Measurements from ENCODE around the gene MSH4. TPM values are rescaled to one million over a fixed set of nuclear protein-coding genes. Genes with fewer than 3 reads are reported as not detected.
"Not testable (repeated sequence)": the region's sequence is repeated elsewhere in the genome, so short reads cannot be mapped to it uniquely, and the experiment has no call there.

The MSH4 gene
- total RNA-seq, 3 donors from 2014 or later (not counting 1 experiment from before 2014, with no cell fraction given), result 0.45 to 0.61 (median 0.52) TPM

DNA sequence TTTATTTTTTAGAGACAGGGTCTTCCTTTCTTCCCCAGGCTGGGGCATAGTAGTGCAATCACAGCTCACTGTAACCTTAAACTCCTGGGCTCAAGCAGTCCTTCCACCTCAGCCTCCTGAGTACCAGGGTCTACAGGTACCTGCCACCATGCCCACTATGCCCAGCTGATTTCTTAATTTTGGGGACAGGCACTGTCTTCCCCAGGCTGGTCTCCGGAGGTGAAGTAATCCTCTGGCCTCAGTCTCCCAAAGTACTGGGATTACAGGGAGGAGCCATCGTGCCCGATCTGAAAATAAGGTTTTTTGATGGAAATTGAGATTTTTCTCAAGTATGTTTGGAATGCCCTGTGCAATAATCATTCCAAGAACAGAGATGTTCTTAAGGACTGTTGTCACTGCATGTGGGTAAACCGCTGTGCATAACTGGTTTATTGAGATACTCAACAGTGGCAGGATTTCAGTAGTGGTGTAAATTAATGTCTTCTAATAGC is 934 bp upstream of the MSH4 start:
- ATAC-seq, result no peak
- TF ChIP-seq, protein P1, sequence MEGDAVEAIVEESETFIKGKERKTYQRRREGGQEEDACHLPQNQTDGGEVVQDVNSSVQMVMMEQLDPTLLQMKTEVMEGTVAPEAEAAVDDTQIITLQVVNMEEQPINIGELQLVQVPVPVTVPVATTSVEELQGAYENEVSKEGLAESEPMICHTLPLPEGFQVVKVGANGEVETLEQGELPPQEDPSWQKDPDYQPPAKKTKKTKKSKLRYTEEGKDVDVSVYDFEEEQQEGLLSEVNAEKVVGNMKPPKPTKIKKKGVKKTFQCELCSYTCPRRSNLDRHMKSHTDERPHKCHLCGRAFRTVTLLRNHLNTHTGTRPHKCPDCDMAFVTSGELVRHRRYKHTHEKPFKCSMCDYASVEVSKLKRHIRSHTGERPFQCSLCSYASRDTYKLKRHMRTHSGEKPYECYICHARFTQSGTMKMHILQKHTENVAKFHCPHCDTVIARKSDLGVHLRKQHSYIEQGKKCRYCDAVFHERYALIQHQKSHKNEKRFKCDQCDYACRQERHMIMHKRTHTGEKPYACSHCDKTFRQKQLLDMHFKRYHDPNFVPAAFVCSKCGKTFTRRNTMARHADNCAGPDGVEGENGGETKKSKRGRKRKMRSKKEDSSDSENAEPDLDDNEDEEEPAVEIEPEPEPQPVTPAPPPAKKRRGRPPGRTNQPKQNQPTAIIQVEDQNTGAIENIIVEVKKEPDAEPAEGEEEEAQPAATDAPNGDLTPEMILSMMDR (IDR thresholded peaks at IDR 0.05), result no peak
- Mint-ChIP-seq H3K9me3 (no peaks in the 10 kb centered on the region), H3K27ac (no peak overlapping the region), H3K4me1 (peaks cover 21 to 33% of the 10 kb centered on the region in 2 donors), H3K36me3 (peaks cover 24% of the 10 kb centered on the region), H3K4me3 (no peak overlapping the region), H3K27me3 (ENCODE audit: low read depth in 2 of 2) (no peaks in the 10 kb centered on the region)
- no peak overlapping the region for H3K27ac ChIP-seq (ENCODE audit: low read length)
- DNase-seq, result no peak
- H3K4me1 ChIP-seq (ENCODE audit: control insufficient read depth, insufficient read depth, low read length), result peaks cover 1% of the 10 kb centered on the region
- WGBS (ENCODE audit: insufficient coverage), result 97% methylated on average over 4 of the region's 4 CpGs
- intact Hi-C loops (cut with micrococcal nuclease), result no loop called here
- H3K9me3 ChIP-seq (ENCODE audit: control insufficient read depth, insufficient read depth, low read length), result no peaks in the 10 kb centered on the region
- no peak overlapping the region for H3K4me3 ChIP-seq (ENCODE audit: low read length)
- no peaks in the 10 kb centered on the region for H3K27me3 ChIP-seq (ENCODE audit: control insufficient read depth, insufficient read depth, low read length)
- H3K36me3 ChIP-seq (ENCODE audit: control insufficient read depth, insufficient read depth, low read length), result peaks cover 65% of the 10 kb centered on the region

GRCh38 chr1:75797273-75797588 is 549 bp downstream of the MSH4 start:
- no peak for DNase-seq
- no peak overlapping the region for H3K4me3 Mint-ChIP-seq
- H3K27ac Mint-ChIP-seq, result no peak overlapping the region
- H3K4me1 Mint-ChIP-seq, result peaks cover 8 to 22% of the 10 kb centered on the region in 2 donors
- Histone ChIP-seq H3K27me3 (ENCODE audit: control insufficient read depth, insufficient read depth, low read length) (no peaks in the 10 kb centered on the region), H3K4me3 (ENCODE audit: low read length) (no peak overlapping the region), H3K36me3 (ENCODE audit: control insufficient read depth, insufficient read depth, low read length) (peaks cover 51% of the 10 kb centered on the region), H3K9me3 (ENCODE audit: control insufficient read depth, insufficient read depth, low read length) (no peaks in the 10 kb centered on the region), H3K27ac (ENCODE audit: low read length) (no peak overlapping the region), H3K4me1 (ENCODE audit: control insufficient read depth, insufficient read depth, low read length) (no peaks in the 10 kb centered on the region)
- intact Hi-C loops (cut with micrococcal nuclease), result no loop called here
- ATAC-seq, result no peak
- H3K9me3 Mint-ChIP-seq, result no peaks in the 10 kb centered on the region
- TF ChIP-seq, protein P1 (IDR thresholded peaks at IDR 0.05), result no peak
- H3K27me3 Mint-ChIP-seq (ENCODE audit: low read depth in 2 of 2), result no peaks in the 10 kb centered on the region
- H3K36me3 Mint-ChIP-seq, result peaks cover 9% of the 10 kb centered on the region
- WGBS (ENCODE audit: insufficient coverage), result 74% methylated on average over 6 of the region's 6 CpGs

- Mint-ChIP-seq H3K4me1 (peaks cover 5 to 22% of the 10 kb centered on the region in 2 donors), H3K4me3 (no peak overlapping the region), H3K36me3 (peaks cover 9% of the 10 kb centered on the region), H3K27ac (peak overlapping the region in 1 of 2 donors; percentile 54), H3K27me3 (ENCODE audit: low read depth in 2 of 2) (no peaks in the 10 kb centered on the region), H3K9me3 (no peaks in the 10 kb centered on the region)
- TF ChIP-seq, protein P1 (IDR thresholded peaks at IDR 0.05), result no peak
- Histone ChIP-seq H3K4me3 (ENCODE audit: low read length) (no peak overlapping the region), H3K27ac (ENCODE audit: low read length) (no peak overlapping the region), H3K9me3 (ENCODE audit: control insufficient read depth, insufficient read depth, low read length) (no peaks in the 10 kb centered on the region), H3K36me3 (ENCODE audit: control insufficient read depth, insufficient read depth, low read length) (peaks cover 46% of the 10 kb centered on the region), H3K27me3 (ENCODE audit: control insufficient read depth, insufficient read depth, low read length) (no peaks in the 10 kb centered on the region), H3K4me1 (ENCODE audit: control insufficient read depth, insufficient read depth, low read length) (no peaks in the 10 kb centered on the region)
- ATAC-seq (no peak), DNase-seq (no peak)
- 95% methylated on average over 10 of the region's 13 CpGs for WGBS (ENCODE audit: insufficient coverage)
- intact Hi-C loops (cut with micrococcal nuclease), result no loop called here
These were observed 1.0 kb downstream of the MSH4 start for GRCh38 chr1:75797606-75798216.

DNA sequence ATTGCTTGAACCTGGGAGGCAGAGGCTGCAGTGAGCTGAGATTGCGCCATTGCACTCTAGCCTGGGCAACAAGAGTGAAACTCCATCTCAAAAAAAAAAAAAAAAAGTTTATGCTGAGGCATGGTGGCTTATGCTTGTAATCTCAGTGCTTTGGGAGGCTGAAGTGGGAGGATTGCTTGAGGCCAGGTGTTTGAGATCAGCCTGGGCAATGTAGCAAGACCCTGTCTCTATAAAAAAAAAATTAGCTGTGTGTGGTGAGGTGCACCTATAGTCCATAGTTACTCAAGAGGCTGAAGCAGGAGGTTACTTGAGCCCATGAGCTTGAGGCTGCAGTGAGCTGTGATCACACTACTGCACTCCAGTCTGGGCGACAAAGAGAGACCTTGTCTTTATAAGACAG is 4.8 kb downstream of the MSH4 start:
- H3K9me3 ChIP-seq (ENCODE audit: control insufficient read depth, insufficient read depth, low read length); H3K9me3 Mint-ChIP-seq; H3K4me1 Mint-ChIP-seq; H3K4me3 Mint-ChIP-seq; intact Hi-C loops (cut with micrococcal nuclease); H3K27ac Mint-ChIP-seq; DNase-seq; H3K27me3 Mint-ChIP-seq (ENCODE audit: low read depth in 2 of 2); H3K27me3 ChIP-seq (ENCODE audit: control insufficient read depth, insufficient read depth, low read length); H3K4me1 ChIP-seq (ENCODE audit: control insufficient read depth, insufficient read depth, low read length); H3K36me3 Mint-ChIP-seq; ATAC-seq; H3K27ac ChIP-seq (ENCODE audit: low read length); H3K4me3 ChIP-seq (ENCODE audit: low read length): not testable (repeated sequence)
- H3K36me3 ChIP-seq (ENCODE audit: control insufficient read depth, insufficient read depth, low read length), result peaks cover 11% of the 10 kb centered on the region
- WGBS (ENCODE audit: insufficient coverage), result 100% methylated on average over 1 of the region's 2 CpGs

All from natural killer cell (primary cell).